GM19438 (cell line): Measurements from ENCODE around the gene KBTBD7.
"Not testable (repeated sequence)": the region's sequence is repeated elsewhere in the genome, so short reads cannot be mapped to it uniquely, and the experiment has no call there.

Experiments used
- ATAC-seq: cut with Tn5 transposase; IDR thresholded peaks from one replicate; pipeline ENCODE4 v1.9.1; 2021; ENCODE audit warnings: low read depth; ENCODE audit not compliant: unreplicated experiment

Gene KBTBD7

GRCh38 chr13:41199526-41199925 lies 5.2 kb upstream of the KBTBD7 start:
- ATAC-seq, result peak; percentile 58

DNA sequence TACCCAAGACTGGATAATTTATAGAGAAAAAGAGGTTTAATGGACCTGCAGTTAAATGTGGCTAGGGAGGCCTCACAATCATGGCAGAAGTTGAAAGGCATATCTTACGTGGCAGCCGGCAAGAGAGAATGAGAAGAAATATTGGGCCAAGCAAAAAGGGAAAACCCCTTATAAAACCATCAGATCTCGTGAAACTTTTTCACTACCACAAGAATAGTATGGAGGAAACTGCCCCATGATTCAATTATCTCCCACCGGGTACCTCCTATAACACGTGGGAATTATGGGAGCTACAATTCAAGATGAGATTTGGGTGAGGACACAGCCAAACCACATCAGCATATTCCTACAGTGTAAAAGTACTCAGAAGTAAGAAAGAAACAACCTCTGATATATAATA lies 4.7 kb upstream of the KBTBD7 start:
- ATAC-seq, result no peak

GRCh38 chr13:41196620-41197019 lies 2.3 kb upstream of the KBTBD7 start:
- no peak for ATAC-seq

- no peak for ATAC-seq
These were observed 1.6 kb upstream of the KBTBD7 start for GRCh38 chr13:41196011-41196410.

DNA sequence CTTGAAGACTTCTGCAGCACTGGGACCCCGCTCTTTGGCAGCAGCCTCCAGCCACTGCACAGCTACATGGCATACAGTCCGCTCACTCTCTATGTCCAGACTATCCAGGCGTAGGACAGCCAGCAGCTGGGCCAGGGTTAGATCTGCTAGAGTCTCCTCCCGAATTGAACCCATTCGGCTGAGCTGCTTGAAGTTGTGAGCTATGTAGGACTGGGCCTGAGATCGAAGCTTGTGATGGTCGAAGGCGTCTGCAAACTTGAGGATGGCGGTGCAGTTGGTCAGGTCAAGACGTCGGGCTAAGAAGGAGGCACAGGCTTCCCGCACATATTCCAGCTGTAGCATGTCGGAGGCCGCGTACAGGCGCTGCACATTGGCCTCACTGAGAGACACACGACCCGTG lies 900 bp downstream of the KBTBD7 start:
- ATAC-seq, result no peak

- ATAC-seq, result no peak
These were observed 5.8 kb downstream of the KBTBD7 start for GRCh38 chr13:41188584-41188983.

- no peak for ATAC-seq
These were observed 7.9 kb downstream of the KBTBD7 start for GRCh38 chr13:41186481-41186880.

GRCh38 chr13:41182231-41182630 lies 12.1 kb downstream of the KBTBD7 start:
- no peak for ATAC-seq

- no peak for ATAC-seq
These were observed 14.6 kb downstream of the KBTBD7 start for GRCh38 chr13:41179593-41180250.

GRCh38 chr13:41178040-41178439 lies 16.3 kb downstream of the KBTBD7 start:
- no peak for ATAC-seq

DNA sequence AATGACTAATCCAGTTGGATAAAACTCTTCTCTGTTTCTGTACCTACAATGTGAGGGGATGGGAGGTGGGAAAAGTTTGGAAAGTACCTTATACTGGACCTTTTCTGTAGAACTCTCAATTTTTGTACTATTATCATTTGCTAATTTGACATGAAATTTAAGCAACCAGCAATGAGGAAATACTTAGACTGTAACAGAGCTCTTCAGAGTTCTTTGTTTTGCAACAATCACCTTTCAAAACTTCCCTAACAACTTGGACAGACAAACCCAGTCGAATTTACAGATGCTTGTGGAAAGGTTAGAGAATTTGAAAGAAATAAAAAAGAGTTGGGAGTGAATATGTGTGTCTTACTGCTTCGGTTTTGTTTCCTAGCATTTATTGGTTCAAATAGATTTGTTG lies 16.8 kb downstream of the KBTBD7 start:
- ATAC-seq, result no peak

DNA sequence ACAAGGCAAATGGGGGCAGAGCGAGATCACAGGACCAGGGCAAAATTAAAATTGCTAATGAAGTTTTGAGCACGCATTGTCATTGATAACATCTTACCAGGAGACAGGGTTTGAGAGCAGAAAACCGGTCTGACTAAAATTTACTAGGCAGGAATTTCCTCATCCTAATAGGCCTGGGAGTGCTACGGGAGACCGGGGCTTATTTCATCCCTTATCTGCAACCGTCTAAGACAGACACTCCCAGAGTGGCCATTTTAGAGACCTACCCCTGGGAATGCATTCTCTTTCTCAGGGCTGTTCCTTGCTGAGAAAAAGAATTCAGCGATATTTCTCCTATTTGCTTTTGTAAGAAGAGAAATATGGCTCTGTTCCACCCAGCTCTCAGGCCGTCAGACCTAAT lies 18.8 kb downstream of the KBTBD7 start:
- ATAC-seq, result not testable (repeated sequence)

DNA sequence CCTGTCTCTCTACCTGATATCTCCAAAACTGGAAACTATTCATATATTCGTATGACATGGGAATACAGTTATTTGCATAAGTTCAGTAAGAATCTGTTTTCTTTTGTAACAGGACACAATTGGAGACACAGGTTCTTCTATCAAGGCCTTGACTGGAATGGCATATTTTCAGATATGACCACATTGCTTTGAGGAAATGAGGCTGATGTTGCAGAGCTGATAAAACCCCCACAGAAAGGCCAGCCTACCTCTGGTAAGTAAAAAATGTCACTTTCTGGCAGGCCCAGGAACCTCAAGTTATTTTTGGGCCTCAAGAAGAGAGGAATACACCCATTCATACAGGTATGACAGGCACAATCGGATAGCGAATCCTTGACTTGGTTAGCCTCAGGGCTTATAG lies 32.2 kb downstream of the KBTBD7 start:
- no peak for ATAC-seq

GRCh38 chr13:41159174-41159573 lies 35.2 kb downstream of the KBTBD7 start:
- no peak for ATAC-seq

GRCh38 chr13:41157048-41157717 lies 37.2 kb downstream of the KBTBD7 start:
- ATAC-seq, result no peak

DNA sequence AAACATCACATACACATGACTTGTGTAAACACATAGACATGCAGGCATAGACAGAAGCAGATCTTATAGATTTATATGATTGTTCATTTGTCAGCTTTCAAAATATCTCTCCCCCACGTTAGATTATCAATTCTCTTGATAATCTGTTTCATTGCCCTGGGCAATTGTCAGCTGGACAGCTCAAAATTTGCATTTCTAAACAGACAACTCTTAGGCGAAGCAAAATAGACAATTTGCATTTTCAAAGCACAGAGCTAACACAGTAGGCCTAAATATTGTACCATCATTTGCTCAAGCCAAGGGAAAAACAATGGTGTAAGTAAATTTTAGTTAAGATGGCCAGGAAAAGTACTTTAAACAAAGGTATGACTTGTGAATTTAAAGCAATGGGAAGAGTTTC lies 37.7 kb downstream of the KBTBD7 start:
- no peak for ATAC-seq

- ATAC-seq, result no peak
These were observed 40.3 kb downstream of the KBTBD7 start for GRCh38 chr13:41154042-41154441.

DNA sequence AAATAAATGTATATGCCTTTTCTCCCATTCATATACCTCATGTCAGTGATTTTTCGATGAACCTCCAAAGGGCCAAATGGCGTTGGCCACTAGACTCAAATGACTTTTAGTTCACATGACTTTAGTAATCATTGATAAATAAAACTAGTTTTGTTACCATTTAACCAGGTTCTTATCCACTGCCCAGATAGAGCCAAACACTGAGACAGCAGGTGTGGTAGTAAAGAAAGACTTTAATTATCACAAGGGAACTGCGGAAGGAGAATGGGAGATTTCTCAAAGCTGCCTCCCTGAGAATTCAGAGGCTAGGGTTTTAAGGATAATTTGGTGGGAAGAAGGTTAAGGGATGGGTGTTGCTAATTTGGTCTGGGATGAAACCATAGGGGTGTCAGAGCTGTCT lies 42.4 kb downstream of the KBTBD7 start:
- no peak for ATAC-seq

- ATAC-seq, result no peak
These were observed 44.3 kb downstream of the KBTBD7 start for GRCh38 chr13:41150058-41150457.

DNA sequence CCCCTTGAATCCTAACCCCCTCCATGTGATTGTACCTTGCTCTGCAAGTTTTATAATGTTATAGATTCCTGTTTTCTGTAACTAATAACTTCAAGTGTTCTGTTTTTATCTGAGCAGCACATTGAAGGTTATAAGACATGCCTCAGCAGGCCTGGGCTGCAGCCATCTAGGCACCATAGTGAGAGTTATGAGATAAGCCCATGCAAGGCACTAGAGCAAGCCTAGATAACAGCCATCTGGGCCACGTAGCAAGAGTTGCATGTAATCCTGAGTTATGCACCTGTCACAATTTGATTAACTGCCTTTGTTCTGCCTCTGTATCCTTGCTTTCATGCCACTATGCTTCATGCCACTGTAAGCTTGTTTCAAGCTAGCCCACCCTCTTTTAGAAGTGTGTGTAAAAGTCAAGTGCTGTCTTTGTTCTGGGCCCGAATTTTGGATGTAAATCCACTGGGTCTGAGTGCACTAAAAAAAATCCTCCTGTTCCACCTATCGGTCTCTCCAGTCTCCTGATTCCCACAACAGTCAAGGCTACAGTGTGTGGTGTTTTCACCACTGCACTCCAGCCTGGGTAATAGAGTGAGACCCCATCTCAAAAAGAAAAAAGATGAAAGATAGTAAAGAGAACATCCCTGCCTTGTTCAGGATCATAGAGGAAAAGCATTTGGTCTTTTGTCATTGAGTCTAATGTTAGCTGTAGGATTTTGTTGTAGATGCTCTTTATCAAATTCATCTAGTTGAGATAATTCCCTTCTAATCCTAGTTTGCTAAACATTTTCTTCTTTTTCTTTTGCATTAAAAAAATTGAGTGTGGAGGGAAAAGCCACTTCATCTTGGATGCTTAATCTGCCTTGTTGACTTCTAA lies 45.7 kb downstream of the KBTBD7 start:
- no peak for ATAC-seq

GRCh38 chr13:41145136-41145908 lies 49.0 kb downstream of the KBTBD7 start:
- ATAC-seq, result no peak
